22Rv1 (cell line): ENCODE results near the gene MKRN2OS.

Source experiments
- H3K27ac ChIP-seq: fragments of 450-650 bp; 2 replicates; pipeline ENCODE4 v1.5.1; 2017
- CTCF ChIP-seq: fragments of 450-650 bp; IDR thresholded peaks from 2 replicates; pipeline ENCODE4 v1.5.1; 2017; ENCODE audit warnings: mild to moderate bottlenecking
- ZFX ChIP-seq: fragments of 450-650 bp; IDR thresholded peaks from 2 replicates; pipeline ENCODE4 v1.6.1; 2017; ENCODE audit warnings: antibody characterized with exemption, borderline replicate concordance

MKRN2OS gene

GRCh38 chr3:12513694-12514446 is 31.4 kb downstream of the MKRN2OS start:
- no peak for TF ChIP-seq CTCF
- no peak for TF ChIP-seq ZFX
- no peak overlapping the region for H3K27ac ChIP-seq

- TF ChIP-seq ZFX (no peak), CTCF (no peak)
- no peak overlapping the region for H3K27ac ChIP-seq
Measured at GRCh38 chr3:12512534-12513118, 32.7 kb downstream of the MKRN2OS start.

- TF ChIP-seq CTCF, result no peak
- TF ChIP-seq ZFX, result no peak
- H3K27ac ChIP-seq, result no peak overlapping the region
Measured at GRCh38 chr3:12509466-12509865, 35.8 kb downstream of the MKRN2OS start.

GRCh38 chr3:12508291-12508700 is 37.0 kb downstream of the MKRN2OS start:
- TF ChIP-seq CTCF (no peak), ZFX (no peak)
- no peak overlapping the region for H3K27ac ChIP-seq

GRCh38 chr3:12507591-12508281 is 37.6 kb downstream of the MKRN2OS start:
- no peak overlapping the region for H3K27ac ChIP-seq
- TF ChIP-seq ZFX, result no peak
- no peak for TF ChIP-seq CTCF

GRCh38 chr3:12506201-12506709 is 39.0 kb downstream of the MKRN2OS start:
- no peak overlapping the region for H3K27ac ChIP-seq
- no peak for TF ChIP-seq ZFX
- TF ChIP-seq CTCF, result no peak
